Epithelial cell of esophagus (primary cell): ENCODE results near the gene ZNF524.
A peak's percentile ranks its signal among the peaks of the same experiment; 100 is the strongest.
"Not testable (repeated sequence)": the region's sequence is repeated elsewhere in the genome, so short reads cannot be mapped to it uniquely, and the experiment has no call there.

Experiments used
- DNase-seq: peaks from one replicate; pipeline ENCODE4 v3.0.0; 2010; ENCODE audit warnings: low read depth
- H3K4me3 ChIP-seq: 2 replicates; pipeline ENCODE4 v1.5.1; 2011; ENCODE audit warnings: mild to moderate bottlenecking, low read length, control low read depth
- CTCF ChIP-seq: IDR thresholded peaks from 2 replicates; pipeline ENCODE4 v1.5.1; 2011; ENCODE audit warnings: low read depth, mild to moderate bottlenecking, low read length, control low read depth, inconsistent platforms; ENCODE audit not compliant: insufficient read depth; ENCODE audit errors: missing control alignments

ZNF524 gene

GRCh38 chr19:55581823-55582223, 18.3 kb upstream of the ZNF524 start:
- DNase-seq, result no peak
- TF ChIP-seq CTCF, result no peak
- H3K4me3 ChIP-seq, result no peak overlapping the region

DNA sequence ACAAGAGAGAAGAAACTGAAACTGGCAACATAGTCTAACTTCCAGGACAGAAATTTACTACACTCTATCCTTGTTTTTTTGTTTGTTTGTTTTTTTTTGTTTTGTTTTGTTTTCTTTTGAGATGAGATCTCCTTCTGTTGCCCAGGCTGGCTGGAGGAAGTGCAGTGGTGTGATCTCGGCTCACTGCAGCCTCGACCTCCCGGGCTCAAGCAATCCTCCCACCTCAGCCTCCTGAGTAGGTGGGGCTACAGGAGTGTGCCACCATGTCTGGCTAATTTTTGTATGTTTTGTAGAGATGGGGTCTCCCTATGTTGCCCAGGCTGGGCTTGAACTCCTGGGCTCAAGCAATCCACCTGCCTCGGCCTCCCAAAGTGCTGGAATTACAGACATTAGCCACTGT, 17.8 kb upstream of the ZNF524 start:
- DNase-seq, H3K4me3 ChIP-seq: not testable (repeated sequence)

- not testable (repeated sequence) for DNase-seq, H3K4me3 ChIP-seq
These were observed 16.2 kb upstream of the ZNF524 start for GRCh38 chr19:55583897-55584296.

DNA sequence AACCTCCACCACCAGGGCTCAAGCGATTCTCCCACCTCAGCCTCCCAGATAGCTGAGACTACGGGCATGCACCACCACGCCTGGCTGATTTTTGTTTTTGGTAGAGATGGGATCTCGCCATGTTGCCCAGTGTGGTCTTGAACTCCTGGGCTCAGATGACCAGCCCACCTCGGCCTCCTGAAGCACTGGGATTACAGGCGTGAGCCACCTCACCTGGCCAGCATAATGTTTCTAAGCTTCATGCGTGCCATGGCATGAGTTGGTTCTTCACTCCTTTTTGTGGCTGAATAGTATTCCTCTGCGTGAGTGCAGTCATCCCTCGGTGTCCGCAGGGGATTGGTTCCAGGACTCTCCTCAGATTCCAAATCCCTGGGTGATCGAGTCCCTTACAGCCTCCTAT, 15.2 kb upstream of the ZNF524 start:
- DNase-seq, result no peak
- TF ChIP-seq CTCF, result no peak
- no peak overlapping the region for H3K4me3 ChIP-seq

- peak; percentile 23 for DNase-seq
- peak overlapping the region; percentile 15 for H3K4me3 ChIP-seq
- TF ChIP-seq CTCF, result no peak
These were observed 14.3 kb upstream of the ZNF524 start for GRCh38 chr19:55585658-55586339.

- peak; percentile 96 for DNase-seq
- TF ChIP-seq CTCF, result no peak
- peak overlapping the region; percentile 42 for H3K4me3 ChIP-seq
These were observed 13.0 kb upstream of the ZNF524 start for GRCh38 chr19:55586976-55587668.

DNA sequence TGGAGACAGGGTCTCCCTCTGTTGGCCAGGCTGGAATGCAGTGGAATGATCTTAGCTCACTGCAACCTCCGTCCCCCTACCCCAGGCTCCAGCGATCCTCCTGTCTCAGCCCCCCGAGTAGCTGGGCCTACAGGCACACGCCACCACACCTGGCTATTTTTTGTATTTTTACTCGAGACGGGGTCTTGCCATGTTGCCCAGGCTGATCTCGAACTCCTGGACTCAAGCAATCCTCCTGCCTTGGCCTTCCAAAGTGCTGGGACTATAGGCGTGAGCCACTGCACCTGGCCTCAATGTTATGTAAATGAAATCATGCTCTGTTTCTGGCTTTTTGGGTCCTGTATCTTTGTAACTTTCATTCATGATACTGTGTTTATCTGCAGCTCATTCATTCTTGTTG, 11.3 kb upstream of the ZNF524 start:
- DNase-seq, result no peak
- H3K4me3 ChIP-seq, result no peak overlapping the region
- TF ChIP-seq CTCF, result no peak

DNA sequence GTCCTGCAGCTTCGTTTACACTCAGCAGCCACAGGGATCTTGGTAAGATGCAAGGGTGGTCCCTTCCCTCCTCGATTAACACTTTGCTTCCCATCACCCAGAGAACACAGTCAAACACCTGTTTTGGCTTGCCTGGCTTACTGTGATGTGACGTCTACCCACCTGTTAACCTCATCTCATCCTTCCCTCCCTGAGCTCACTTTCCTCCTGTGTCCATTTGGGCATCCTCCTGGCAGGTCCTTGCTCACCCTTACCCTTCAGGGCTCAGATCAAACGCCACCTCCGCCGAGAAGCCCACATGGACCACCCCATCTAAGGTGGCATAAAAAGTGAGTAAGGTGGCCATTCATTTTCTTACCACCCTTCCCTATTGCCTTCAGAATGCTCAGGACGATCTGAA, 10.0 kb upstream of the ZNF524 start:
- TF ChIP-seq CTCF, result no peak
- DNase-seq, result no peak
- no peak overlapping the region for H3K4me3 ChIP-seq
